HepG2 (cell line): ENCODE data around the gene STARD10. TPM values are rescaled to one million over a fixed set of nuclear protein-coding genes. Genes with fewer than 3 reads are reported as not detected.

Experiments
- FLYWCH1 ChIP-seq: sonication (generic); formaldehyde crosslinking; IDR thresholded peaks from 2 replicates; pipeline ENCODE4 v1.8.1; 2023; ENCODE audit warnings: mild to moderate bottlenecking, missing genetic modification reagents
- HCFC1 ChIP-seq: fragments of 150-350 bp; IDR thresholded peaks from 2 replicates; pipeline ENCODE4 v1.6.1; 2014; ENCODE audit warnings: low read depth, low read length
- KAT2B ChIP-seq: fragments of 150-350 bp; IDR thresholded peaks from 2 replicates; pipeline ENCODE4 v1.6.1; 2014; ENCODE audit warnings: low read depth, low read length, borderline replicate concordance
- MED8 ChIP-seq: sonication (generic); formaldehyde crosslinking; IDR thresholded peaks from 2 replicates; pipeline ENCODE4 v1.8.1; 2023; ENCODE audit warnings: mild to moderate bottlenecking, missing genetic modification reagents; ENCODE audit not compliant: insufficient replicate concordance
- MEIS1 ChIP-seq: sonication (generic); formaldehyde crosslinking; IDR thresholded peaks from 2 replicates; pipeline ENCODE4 v1.9.0; 2021; ENCODE audit warnings: mild to moderate bottlenecking, missing genetic modification reagents, moderate library complexity, borderline replicate concordance
- RFX1 ChIP-seq: fragments of 450-650 bp; IDR thresholded peaks from 2 replicates; pipeline ENCODE4 v1.6.1; 2017
- SMAD1 ChIP-seq: sonication (generic); formaldehyde crosslinking; IDR thresholded peaks from 2 replicates; pipeline ENCODE4 v1.4.0; 2020; ENCODE audit warnings: missing genetic modification reagents, low read depth, mild to moderate bottlenecking, borderline replicate concordance
- SP140L ChIP-seq: sonication (generic); formaldehyde crosslinking; IDR thresholded peaks from 2 replicates; pipeline ENCODE4 v1.4.0; 2020; ENCODE audit warnings: missing genetic modification reagents, borderline replicate concordance
- ZBTB3 ChIP-seq: sonication (generic); formaldehyde crosslinking; IDR thresholded peaks from 2 replicates; pipeline ENCODE4 v1.4.0; 2020; ENCODE audit warnings: low read depth, mild to moderate bottlenecking, moderate library complexity, missing genetic modification reagents, borderline replicate concordance
- ZFP1 ChIP-seq: IDR thresholded peaks from 2 replicates; pipeline ENCODE4 v1.6.1; 2016
- ZFP36L2 ChIP-seq: sonication (generic); formaldehyde crosslinking; IDR thresholded peaks from 2 replicates; pipeline ENCODE4 v1.4.0; 2020; ENCODE audit warnings: missing genetic modification reagents
- ZMYM2 ChIP-seq: sonication (generic); formaldehyde crosslinking; IDR thresholded peaks from 2 replicates; pipeline ENCODE4 v1.8.0; 2022; ENCODE audit warnings: mild to moderate bottlenecking, missing genetic modification reagents
- ZNF143 ChIP-seq: sonication (generic); formaldehyde crosslinking; IDR thresholded peaks from 2 replicates; pipeline ENCODE4 v1.4.0; 2020; ENCODE audit warnings: missing genetic modification reagents
- ZNF20 ChIP-seq: sonication (generic); formaldehyde crosslinking; IDR thresholded peaks from 2 replicates; pipeline ENCODE4 v1.4.0; 2020; ENCODE audit warnings: mild to moderate bottlenecking, moderate library complexity, missing genetic modification reagents
- ZNF333 ChIP-seq: sonication (generic); formaldehyde crosslinking; IDR thresholded peaks from 2 replicates; pipeline ENCODE4 v1.4.0; 2020; ENCODE audit warnings: mild to moderate bottlenecking, missing genetic modification reagents, borderline replicate concordance
- ZNF431 ChIP-seq: sonication (generic); formaldehyde crosslinking; IDR thresholded peaks from 2 replicates; pipeline ENCODE4 v1.9.0; 2022; ENCODE audit warnings: missing genetic modification reagents, low read depth, mild to moderate bottlenecking, borderline replicate concordance
- ZNF781 ChIP-seq: sonication (generic); formaldehyde crosslinking; IDR thresholded peaks from 2 replicates; pipeline ENCODE4 v1.5.1; 2020; ENCODE audit warnings: borderline replicate concordance, mild to moderate bottlenecking, missing genetic modification reagents; ENCODE audit errors: not compliant biosample characterization
- polyA plus RNA-seq, 8 experiments: library from polyadenylated mRNA; depleted of rRNA in 3 of 8; stranded (reverse) in 7 of 8; unstranded in 1 of 8; fragments of >200 nt; fragmentation: Illumina TruSeq in 4 of 8; extraction: Trizol in 4 of 8; gene quantifications; 2 replicates each; pipeline versions ENCODE4 v1.2.1 to v1.2.3, GENCODE V29; 2011 to 2016; ENCODE audit warnings: low read depth in 4 of 8, missing spikeins in 1 of 8, mixed read lengths in 1 of 8; ENCODE audit not compliant: insufficient read depth in 1 of 8
- total RNA-seq, 5 experiments: library from RNA; depleted of rRNA; stranded (reverse); fragments of >200 nt; fragmentation: Illumina TruSeq; extraction: Trizol; gene quantifications; 2 replicates each; pipeline ENCODE4 v1.2.3, GENCODE V29; 2016; ENCODE audit warnings: low read depth in 1 of 5
- TF ChIP-seq, protein P1 (sequence below): sonication (generic); formaldehyde crosslinking; IDR thresholded peaks from 2 replicates; pipeline ENCODE4 v1.4.0; 2020; ENCODE audit warnings: missing genetic modification reagents
- TF ChIP-seq, protein P2 (sequence below): IDR thresholded peaks from 2 replicates; pipeline ENCODE4 v1.6.1; 2016; ENCODE audit warnings: control low read depth
- TF ChIP-seq, protein P3 (sequence below): sonication (generic); formaldehyde crosslinking; conservative IDR thresholded peaks from 2 replicates; pipeline ENCODE4 v1.4.0; 2020; ENCODE audit warnings: missing genetic modification reagents
- TF ChIP-seq, protein P4 (sequence below): sonication (generic); formaldehyde crosslinking; IDR thresholded peaks from 2 replicates; pipeline ENCODE4 v1.8.0; 2022; ENCODE audit warnings: mild to moderate bottlenecking, missing genetic modification reagents, moderate library complexity
- TF ChIP-seq, protein P5 (sequence below): sonication (generic); formaldehyde crosslinking; conservative IDR thresholded peaks from 2 replicates; pipeline ENCODE4 v1.4.0; 2020; ENCODE audit warnings: missing genetic modification reagents

STARD10 gene
- total and polyA plus RNA-seq, 2 of the 13 experiments (the other 11 are each of a cell fraction or from before 2014, with no cell fraction given) = 260 to 341 TPM

DNA sequence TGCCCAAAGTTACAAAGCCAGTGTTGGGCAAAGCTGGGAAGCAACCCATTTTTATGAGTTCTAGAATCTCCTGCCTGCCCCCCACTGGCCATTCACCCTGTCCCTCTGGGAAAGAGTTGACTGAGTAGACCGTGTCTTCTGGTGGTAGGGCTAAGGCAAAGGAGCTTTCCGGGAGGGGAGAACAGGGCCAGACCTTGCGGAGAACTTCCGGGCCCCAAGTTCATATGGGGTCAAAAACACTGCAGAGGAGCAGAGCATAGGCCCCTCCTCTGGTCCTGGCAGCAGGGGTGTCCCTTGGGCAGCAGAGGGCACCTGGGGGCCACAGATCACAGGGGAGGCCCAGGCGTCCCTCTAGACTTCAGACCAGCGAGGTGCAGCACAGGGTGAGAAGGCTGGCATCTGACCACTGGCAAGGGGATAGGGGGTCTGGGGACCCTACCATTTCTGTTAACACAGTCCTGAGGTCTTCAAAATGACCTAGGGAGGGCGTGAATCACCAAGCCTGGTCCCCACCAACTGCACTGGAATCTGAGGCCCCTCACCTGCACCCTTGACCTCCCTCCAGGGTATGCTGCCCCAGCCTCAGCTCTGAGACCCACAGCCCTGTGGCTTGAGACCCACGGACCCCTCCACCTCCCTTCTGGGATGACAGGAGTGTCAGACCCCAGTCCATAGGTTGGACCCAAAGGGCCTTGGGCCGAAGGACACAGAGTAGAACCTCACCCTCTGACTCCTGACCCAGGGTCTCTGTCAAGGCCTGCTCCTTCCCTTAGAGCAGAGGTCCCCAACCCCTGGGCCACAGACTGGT, 40.3 kb downstream of the STARD10 start (continued):
- TF ChIP-seq ZNF781 (CRISPR knock-in tag) = no peak
- TF ChIP-seq, protein P1, sequence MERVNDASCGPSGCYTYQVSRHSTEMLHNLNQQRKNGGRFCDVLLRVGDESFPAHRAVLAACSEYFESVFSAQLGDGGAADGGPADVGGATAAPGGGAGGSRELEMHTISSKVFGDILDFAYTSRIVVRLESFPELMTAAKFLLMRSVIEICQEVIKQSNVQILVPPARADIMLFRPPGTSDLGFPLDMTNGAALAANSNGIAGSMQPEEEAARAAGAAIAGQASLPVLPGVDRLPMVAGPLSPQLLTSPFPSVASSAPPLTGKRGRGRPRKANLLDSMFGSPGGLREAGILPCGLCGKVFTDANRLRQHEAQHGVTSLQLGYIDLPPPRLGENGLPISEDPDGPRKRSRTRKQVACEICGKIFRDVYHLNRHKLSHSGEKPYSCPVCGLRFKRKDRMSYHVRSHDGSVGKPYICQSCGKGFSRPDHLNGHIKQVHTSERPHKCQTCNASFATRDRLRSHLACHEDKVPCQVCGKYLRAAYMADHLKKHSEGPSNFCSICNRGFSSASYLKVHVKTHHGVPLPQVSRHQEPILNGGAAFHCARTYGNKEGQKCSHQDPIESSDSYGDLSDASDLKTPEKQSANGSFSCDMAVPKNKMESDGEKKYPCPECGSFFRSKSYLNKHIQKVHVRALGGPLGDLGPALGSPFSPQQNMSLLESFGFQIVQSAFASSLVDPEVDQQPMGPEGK = peak; percentile 27; the same call in 1 of the 2 replicates
- no peak for TF ChIP-seq ZNF20 (CRISPR knock-in tag)
- TF ChIP-seq, protein P2, sequence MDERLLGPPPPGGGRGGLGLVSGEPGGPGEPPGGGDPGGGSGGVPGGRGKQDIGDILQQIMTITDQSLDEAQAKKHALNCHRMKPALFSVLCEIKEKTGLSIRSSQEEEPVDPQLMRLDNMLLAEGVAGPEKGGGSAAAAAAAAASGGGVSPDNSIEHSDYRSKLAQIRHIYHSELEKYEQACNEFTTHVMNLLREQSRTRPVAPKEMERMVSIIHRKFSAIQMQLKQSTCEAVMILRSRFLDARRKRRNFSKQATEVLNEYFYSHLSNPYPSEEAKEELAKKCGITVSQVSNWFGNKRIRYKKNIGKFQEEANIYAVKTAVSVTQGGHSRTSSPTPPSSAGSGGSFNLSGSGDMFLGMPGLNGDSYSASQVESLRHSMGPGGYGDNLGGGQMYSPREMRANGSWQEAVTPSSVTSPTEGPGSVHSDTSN (CRISPR knock-in tag) = no peak
- no peak for TF ChIP-seq SP140L (CRISPR knock-in tag)
- TF ChIP-seq ZNF143 = no peak
- TF ChIP-seq FLYWCH1 (CRISPR knock-in tag) = no peak
- TF ChIP-seq MEIS1 (CRISPR knock-in tag) = no peak
- no peak for TF ChIP-seq MED8
- no peak for TF ChIP-seq ZFP36L2 (CRISPR knock-in tag)
- TF ChIP-seq ZNF333 (CRISPR knock-in tag) = no peak
- no peak for TF ChIP-seq ZMYM2
- no peak for TF ChIP-seq HCFC1
- no peak for TF ChIP-seq RFX1
- TF ChIP-seq, protein P3, sequence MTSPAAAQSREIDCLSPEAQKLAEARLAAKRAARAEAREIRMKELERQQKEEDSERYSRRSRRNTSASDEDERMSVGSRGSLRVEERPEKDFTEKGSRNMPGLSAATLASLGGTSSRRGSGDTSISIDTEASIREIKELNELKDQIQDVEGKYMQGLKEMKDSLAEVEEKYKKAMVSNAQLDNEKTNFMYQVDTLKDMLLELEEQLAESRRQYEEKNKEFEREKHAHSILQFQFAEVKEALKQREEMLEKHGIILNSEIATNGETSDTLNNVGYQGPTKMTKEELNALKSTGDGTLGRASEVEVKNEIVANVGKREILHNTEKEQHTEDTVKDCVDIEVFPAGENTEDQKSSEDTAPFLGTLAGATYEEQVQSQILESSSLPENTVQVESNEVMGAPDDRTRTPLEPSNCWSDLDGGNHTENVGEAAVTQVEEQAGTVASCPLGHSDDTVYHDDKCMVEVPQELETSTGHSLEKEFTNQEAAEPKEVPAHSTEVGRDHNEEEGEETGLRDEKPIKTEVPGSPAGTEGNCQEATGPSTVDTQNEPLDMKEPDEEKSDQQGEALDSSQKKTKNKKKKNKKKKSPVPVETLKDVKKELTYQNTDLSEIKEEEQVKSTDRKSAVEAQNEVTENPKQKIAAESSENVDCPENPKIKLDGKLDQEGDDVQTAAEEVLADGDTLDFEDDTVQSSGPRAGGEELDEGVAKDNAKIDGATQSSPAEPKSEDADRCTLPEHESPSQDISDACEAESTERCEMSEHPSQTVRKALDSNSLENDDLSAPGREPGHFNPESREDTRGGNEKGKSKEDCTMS = no peak
- TF ChIP-seq SMAD1 (CRISPR knock-in tag) = no peak
- TF ChIP-seq ZBTB3 (CRISPR knock-in tag) = no peak
- no peak for TF ChIP-seq ZNF431 (CRISPR knock-in tag)
- TF ChIP-seq, protein P4, sequence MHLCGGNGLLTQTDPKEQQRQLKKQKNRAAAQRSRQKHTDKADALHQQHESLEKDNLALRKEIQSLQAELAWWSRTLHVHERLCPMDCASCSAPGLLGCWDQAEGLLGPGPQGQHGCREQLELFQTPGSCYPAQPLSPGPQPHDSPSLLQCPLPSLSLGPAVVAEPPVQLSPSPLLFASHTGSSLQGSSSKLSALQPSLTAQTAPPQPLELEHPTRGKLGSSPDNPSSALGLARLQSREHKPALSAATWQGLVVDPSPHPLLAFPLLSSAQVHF = no peak
- TF ChIP-seq ZFP1 (CRISPR knock-in tag) = no peak
- TF ChIP-seq KAT2B = no peak
- TF ChIP-seq, protein P5, sequence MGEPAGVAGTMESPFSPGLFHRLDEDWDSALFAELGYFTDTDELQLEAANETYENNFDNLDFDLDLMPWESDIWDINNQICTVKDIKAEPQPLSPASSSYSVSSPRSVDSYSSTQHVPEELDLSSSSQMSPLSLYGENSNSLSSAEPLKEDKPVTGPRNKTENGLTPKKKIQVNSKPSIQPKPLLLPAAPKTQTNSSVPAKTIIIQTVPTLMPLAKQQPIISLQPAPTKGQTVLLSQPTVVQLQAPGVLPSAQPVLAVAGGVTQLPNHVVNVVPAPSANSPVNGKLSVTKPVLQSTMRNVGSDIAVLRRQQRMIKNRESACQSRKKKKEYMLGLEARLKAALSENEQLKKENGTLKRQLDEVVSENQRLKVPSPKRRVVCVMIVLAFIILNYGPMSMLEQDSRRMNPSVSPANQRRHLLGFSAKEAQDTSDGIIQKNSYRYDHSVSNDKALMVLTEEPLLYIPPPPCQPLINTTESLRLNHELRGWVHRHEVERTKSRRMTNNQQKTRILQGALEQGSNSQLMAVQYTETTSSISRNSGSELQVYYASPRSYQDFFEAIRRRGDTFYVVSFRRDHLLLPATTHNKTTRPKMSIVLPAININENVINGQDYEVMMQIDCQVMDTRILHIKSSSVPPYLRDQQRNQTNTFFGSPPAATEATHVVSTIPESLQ (CRISPR knock-in tag) = no peak
